Activated CD4-positive, alpha-beta T cell treated with anti-CD3 and anti-CD28 coated beads, Interleukin-2, amount 50 U/mL, for 24 hours (primary cell): ENCODE measurements around the gene MAN2C1.

Experiments used
- DNase-seq, 2 donors: peaks; one replicate each; pipeline ENCODE4 v3.0.0-alpha.2; 2020; ENCODE audit warnings: low read depth in 1 of 2, low spot score in 1 of 2

Gene MAN2C1

DNA sequence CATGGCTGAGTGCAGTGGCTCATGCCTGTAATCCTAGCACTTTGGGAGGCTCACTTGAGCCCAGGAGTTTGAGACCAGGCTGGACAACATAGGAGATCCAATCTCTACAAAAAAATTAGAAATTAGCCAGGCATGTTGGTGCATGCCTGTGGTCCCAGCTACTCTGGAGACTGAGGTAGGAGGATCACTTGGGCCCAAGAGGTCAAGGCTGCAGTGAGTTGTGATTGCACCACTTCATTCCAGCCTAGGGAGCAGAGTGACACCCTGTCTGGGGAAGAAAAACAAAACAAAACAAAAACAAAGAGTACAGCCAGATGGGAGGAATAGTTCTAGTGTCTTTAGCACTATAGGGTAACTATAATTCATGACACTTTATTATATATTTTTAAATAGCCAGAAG, 58.7 kb downstream of the MAN2C1 start:
- DNase-seq = no peak

DNA sequence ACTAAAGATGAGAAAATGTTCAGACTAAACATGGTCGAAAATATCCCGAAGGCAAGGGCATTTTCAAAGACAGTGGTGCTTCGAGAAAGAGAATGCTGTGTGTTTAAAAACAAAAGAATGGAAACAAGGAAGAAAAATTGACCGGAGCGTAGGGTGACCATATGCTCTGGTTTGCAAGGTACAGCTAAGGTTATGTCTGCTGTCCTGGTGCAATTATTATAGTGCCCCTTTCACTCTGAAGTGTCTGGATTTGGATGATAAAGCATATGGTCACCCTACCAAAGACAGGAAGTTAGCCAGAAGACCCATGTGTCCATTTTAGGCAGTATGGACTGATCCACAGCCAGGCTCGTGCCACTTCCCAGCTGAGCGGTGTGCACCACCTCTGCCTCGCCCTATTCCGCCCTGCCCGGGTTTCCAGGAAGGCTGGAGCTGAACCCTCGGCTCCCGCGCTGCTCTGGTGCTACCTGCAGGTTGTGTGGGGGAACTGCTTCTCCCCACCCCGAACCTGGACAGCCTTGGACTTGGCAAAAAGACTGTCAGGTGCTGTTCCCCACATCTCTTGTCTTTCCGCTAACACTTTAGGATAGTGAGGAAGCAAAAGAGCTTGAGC, 60.5 kb downstream of the MAN2C1 start:
- DNase-seq = no peak

- DNase-seq = no peak
Measured at GRCh38 chr15:75306188-75306587, 62.2 kb downstream of the MAN2C1 start.
